Measurements from ENCODE around the gene CACNA1D. TPM values are rescaled to one million over a fixed set of nuclear protein-coding genes. Genes with fewer than 3 reads are reported as not detected.
A peak's percentile ranks its signal among the peaks of the same experiment; 100 is the strongest.

Gene CACNA1D
- total and polyA plus RNA-seq, 2 donors from 2014 or later, result 3.7 to 35.7 TPM

- FAIRE-seq, result no peak
- Histone ChIP-seq H3K36me3 (ENCODE audit: control insufficient read depth in 2 of 3, insufficient read depth in 3 of 3, low read length in 3 of 3) (peaks cover 0 to 45% (median 22%) of the 10 kb centered on the region in 3 donors), H3K27ac (ENCODE audit: low read depth in 2 of 2, low read length in 2 of 2) (no peak overlapping the region), H3K9me3 (ENCODE audit: control insufficient read depth in 2 of 3, insufficient read depth in 1 of 3, low read length in 3 of 3) (no peaks in the 10 kb centered on the region), H3K27me3 (ENCODE audit: control insufficient read depth, insufficient read depth, low read length) (no peaks in the 10 kb centered on the region), H3K4me3 (ENCODE audit: low read length in 3 of 3) (no peak overlapping the region), H3K9ac (ENCODE audit: low read length in 3 of 3) (no peak overlapping the region), H3K4me1 (ENCODE audit: control insufficient read depth in 2 of 3, insufficient read depth in 2 of 3, low read depth in 1 of 3, low read length in 3 of 3) (no peaks in the 10 kb centered on the region)
- peak in 1 of 5 donors; percentile 27 for DNase-seq
- intact Hi-C loops (cut with DNase I), result no loop called here
- no peak for TF ChIP-seq CTCF (IDR thresholded peaks at IDR 0.05; ENCODE audit: borderline replicate concordance, extremely low read depth, insufficient read depth)
Observed at GRCh38 chr3:53817211-53817610, 322.8 kb downstream of the CACNA1D start.

- no peak for TF ChIP-seq CTCF (IDR thresholded peaks at IDR 0.05; ENCODE audit: borderline replicate concordance, extremely low read depth, insufficient read depth)
- intact Hi-C loops (cut with DNase I), result no loop called here
- Histone ChIP-seq H3K9ac (ENCODE audit: low read length in 3 of 3) (no peak overlapping the region), H3K9me3 (ENCODE audit: control insufficient read depth in 2 of 3, insufficient read depth in 1 of 3, low read length in 3 of 3) (no peaks in the 10 kb centered on the region), H3K4me3 (ENCODE audit: low read length in 3 of 3) (no peak overlapping the region), H3K36me3 (ENCODE audit: control insufficient read depth in 2 of 3, insufficient read depth in 3 of 3, low read length in 3 of 3) (peaks cover 0 to 51% (median 22%) of the 10 kb centered on the region in 3 donors), H3K27me3 (ENCODE audit: control insufficient read depth, insufficient read depth, low read length) (no peaks in the 10 kb centered on the region), H3K4me1 (ENCODE audit: control insufficient read depth in 2 of 3, insufficient read depth in 2 of 3, low read depth in 1 of 3, low read length in 3 of 3) (no peaks in the 10 kb centered on the region), H3K27ac (ENCODE audit: low read depth in 2 of 2, low read length in 2 of 2) (no peak overlapping the region)
- FAIRE-seq (no peak), DNase-seq (peak in 1 of 5 donors; percentile 57)
Observed at GRCh38 chr3:53817809-53818208, 323.4 kb downstream of the CACNA1D start.

- peak in 1 of 5 donors; percentile 52 for DNase-seq
- no peak for FAIRE-seq
- intact Hi-C loops (cut with DNase I), result no loop called here
Observed at GRCh38 chr3:53818221-53819162, 324.1 kb downstream of the CACNA1D start.

More at GRCh38 chr3:53818221-53819162, 324.1 kb downstream of the CACNA1D start:
- Histone ChIP-seq H3K36me3 (ENCODE audit: control insufficient read depth in 2 of 3, insufficient read depth in 3 of 3, low read length in 3 of 3) (peaks cover 0 to 53% (median 22%) of the 10 kb centered on the region in 3 donors), H3K4me1 (ENCODE audit: control insufficient read depth in 2 of 3, insufficient read depth in 2 of 3, low read depth in 1 of 3, low read length in 3 of 3) (no peaks in the 10 kb centered on the region), H3K9me3 (ENCODE audit: control insufficient read depth in 2 of 3, insufficient read depth in 1 of 3, low read length in 3 of 3) (no peaks in the 10 kb centered on the region), H3K27ac (ENCODE audit: low read depth in 2 of 2, low read length in 2 of 2) (no peak overlapping the region), H3K9ac (ENCODE audit: low read length in 3 of 3) (no peak overlapping the region), H3K4me3 (ENCODE audit: low read length in 3 of 3) (no peak overlapping the region), H3K27me3 (ENCODE audit: control insufficient read depth, insufficient read depth, low read length) (no peaks in the 10 kb centered on the region)
- TF ChIP-seq CTCF (IDR thresholded peaks at IDR 0.05; ENCODE audit: borderline replicate concordance, extremely low read depth, insufficient read depth), result no peak

Data from kidney (tissue), 14 donors.